ENCODE results near the gene OXT. TPM values are rescaled to one million over a fixed set of nuclear protein-coding genes. Genes with fewer than 3 reads are reported as not detected.

The OXT gene
- total RNA-seq, result 1 to 10 TPM in 1 of 2 experiments, under 1 TPM in 1; 0.51 to 1.0 TPM

GRCh38 chr20:3071610-3072529 lies at the start of gene OXT:
OXT (plus strand) TSS chr20:3071620; CDS start chr20:3071656, 36 bp downstream.

DNA sequence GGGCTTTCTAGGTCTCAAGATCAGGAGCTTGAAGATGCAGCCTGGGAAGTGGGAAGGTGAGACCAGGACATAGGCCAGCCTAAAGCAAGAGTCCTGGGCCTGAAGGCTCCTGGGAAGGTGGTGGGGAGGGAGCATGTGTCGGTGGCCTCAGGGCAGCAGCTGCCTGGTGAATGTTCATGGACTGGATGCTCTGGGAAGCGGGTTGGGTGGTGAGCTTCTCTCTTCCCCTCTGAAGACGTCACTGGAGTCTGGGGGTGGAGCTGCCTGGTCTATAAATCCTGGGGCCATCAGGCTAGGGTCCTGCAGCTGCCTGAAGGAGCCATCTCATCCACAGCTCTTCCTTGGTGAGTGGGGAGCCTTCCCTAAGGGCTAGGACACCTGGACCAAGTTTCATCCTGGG lies 28.1 kb upstream of the OXT start, which contains the start of gene GNRH2:
TSS of gene GNRH2 (plus strand) at position 301 of the 400 bp plus-strand sequence. CDS start 793 bp downstream, outside the sequence.

DNA sequence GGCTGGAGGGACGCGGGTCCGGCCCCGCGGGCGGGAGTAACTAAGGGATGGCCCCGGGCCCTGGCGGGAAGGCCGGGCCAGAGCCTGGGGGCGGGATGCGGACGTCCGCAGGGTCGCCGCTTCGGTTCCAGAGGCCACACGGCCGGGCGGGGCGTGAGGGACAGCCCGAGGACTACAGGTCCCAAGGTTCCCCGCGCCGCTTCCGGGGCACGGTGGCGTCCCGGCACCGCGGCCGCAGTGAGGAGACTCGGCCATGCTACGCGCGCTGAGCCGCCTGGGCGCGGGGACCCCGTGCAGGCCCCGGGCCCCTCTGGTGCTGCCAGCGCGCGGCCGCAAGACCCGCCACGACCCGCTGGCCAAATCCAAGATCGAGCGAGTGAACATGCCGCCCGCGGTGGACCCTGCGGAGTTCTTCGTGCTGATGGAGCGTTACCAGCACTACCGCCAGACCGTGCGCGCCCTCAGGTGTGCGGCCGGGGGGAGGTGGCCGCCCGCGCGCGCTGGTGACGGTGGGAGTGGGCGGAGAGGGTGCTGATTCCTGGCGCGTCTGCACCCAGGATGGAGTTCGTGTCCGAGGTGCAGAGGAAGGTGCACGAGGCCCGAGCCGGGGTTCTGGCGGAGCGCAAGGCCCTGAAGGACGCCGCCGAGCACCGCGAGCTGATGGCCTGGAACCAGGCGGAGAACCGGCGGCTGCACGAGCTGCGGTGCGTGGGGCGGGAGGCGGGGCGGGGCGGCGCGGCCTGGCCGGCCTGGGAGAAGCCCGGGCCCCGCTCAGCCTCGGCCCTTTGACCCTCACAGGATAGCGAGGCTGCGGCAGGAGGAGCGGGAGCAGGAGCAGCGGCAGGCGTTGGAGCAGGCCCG lies 25.4 kb upstream of the OXT start, which contains the start of gene MRPS26:
TSS of gene MRPS26 (plus strand) at position 237 of the 861 bp plus-strand sequence. CDS start at position 254, 17 bp downstream.

DNA sequence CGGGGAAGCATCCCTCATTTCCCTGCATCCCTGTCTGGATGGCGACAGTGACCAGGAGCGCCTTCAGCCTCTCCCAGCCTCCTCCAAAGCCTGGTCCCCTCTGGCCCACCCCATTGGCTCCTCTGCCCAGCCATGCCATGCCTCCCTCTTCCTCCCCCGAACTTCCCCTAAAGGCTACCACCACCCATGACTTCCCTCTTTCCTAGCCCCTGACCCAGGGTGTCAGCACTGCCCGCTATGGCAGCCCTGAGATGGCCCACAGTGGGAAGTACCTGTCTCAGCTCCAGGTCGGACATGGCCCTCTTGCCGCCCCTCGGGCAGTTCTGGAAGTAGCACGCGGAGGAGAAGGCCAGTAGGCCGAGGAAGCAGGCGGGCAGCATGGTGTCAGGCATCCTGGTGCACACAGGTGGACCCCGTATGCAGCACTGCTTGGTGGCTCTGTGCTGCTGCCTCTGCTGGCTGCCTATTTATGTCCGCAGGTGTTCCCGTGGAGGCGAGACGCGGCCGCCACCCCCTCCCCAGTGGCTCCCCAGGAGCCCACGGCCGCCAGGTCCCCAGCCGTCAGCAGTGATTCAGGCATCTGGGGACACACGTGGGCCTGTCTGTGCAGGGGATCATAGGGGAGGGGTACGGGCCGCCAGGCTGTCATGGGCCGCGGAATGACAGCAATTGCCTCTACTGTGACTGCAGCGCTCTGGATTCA lies 13.0 kb downstream of the OXT start, which contains the start of gene AVP:
TSS of gene AVP (minus strand) at position 442 of the 703 bp plus-strand sequence. CDS start at position 392, 50 bp downstream.

Other genes with a start within 250 kb of the OXT start
- 10 to 100 TPM; 30.1 to 30.7 TPM for gene PCED1A, start 231.0 kb upstream of the OXT start, total RNA-seq
- gene VPS16, start 230.9 kb upstream of the OXT start, total RNA-seq, result 10 to 100 TPM; 49.8 to 52.4 TPM
- 10 to 100 TPM; 56.6 to 60.8 TPM for gene PTPRA, start 198.1 kb upstream of the OXT start, total RNA-seq
- 1 to 10 TPM in 1 of 2 experiments, under 1 TPM in 1; 0.96 to 1.2 TPM for gene GNRH2, start 28.0 kb upstream of the OXT start, total RNA-seq
- 10 to 100 TPM; 29.7 to 32.0 TPM for gene MRPS26, start 25.6 kb upstream of the OXT start, total RNA-seq
- not detected for gene AVP, start 13.1 kb downstream of the OXT start, total RNA-seq
- 10 to 100 TPM; 22.6 to 22.8 TPM for gene FASTKD5, start 88.2 kb downstream of the OXT start, total RNA-seq
- gene UBOX5, start 88.2 kb downstream of the OXT start, total RNA-seq, result 1 to 10 TPM; 9.0 to 9.6 TPM
- gene LZTS3, start 101.9 kb downstream of the OXT start, total RNA-seq, result 1 to 10 TPM; 1.6 TPM
- 10 to 100 TPM; 59.1 to 59.8 TPM for gene DDRGK1, start 133.1 kb downstream of the OXT start, total RNA-seq
- gene ITPA, start 137.9 kb downstream of the OXT start, total RNA-seq, result 10 to 100 TPM; 52.1 to 53.8 TPM
- gene SLC4A11, start 167.6 kb downstream of the OXT start, total RNA-seq, result 1 to 10 TPM; 1.2 to 1.7 TPM